Measurements from ENCODE around the gene SV2C. TPM values are rescaled to one million over a fixed set of nuclear protein-coding genes. Genes with fewer than 3 reads are reported as not detected.

SV2C gene
- polyA plus RNA-seq, 1 donor (not counting 4 experiments of a cell fraction or from before 2014, with no cell fraction given): 0.34 TPM

DNA sequence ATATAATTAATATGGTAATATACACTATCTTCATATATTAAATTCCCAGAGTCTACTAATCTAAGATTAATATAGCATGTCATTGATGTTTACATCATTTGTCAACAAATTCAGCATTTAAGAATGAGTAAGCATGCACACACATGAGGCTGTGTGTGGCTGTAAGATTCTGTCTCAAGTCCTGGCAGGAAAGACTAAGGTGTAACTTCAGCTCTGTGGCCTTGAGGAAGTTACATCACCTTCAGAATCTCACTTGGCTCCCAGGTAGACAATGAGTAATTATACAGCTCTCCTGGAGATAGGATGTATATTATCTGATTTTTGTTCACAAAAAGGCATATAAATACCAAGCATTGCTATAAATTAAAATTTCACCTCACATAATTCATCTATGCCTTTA is 200.5 kb downstream of the SV2C start:
- no peak overlapping the region for H2AFZ ChIP-seq (ENCODE audit: control insufficient read depth, low read length)
- H3K27ac ChIP-seq (ENCODE audit: control insufficient read depth, insufficient read depth, low read length): peak overlapping the region; percentile 24
- peak overlapping the region; percentile 33 for H3K4me2 ChIP-seq (ENCODE audit: control insufficient read depth, extremely low read depth, insufficient read depth, low read depth, low read length)
- H3K4me3 ChIP-seq (ENCODE audit: control insufficient read depth in 2 of 3, extremely low read depth in 1 of 3, insufficient read depth in 2 of 3, low read depth in 1 of 3, low read length in 3 of 3): no peak overlapping the region
- dilution Hi-C loops (cut with MboI; ENCODE audit: extremely low pct_ligation_motif_present, low sequenced_read_pairs): no loop called here
- no peak for TF ChIP-seq EZH2 (IDR thresholded peaks at IDR 0.05; ENCODE audit: low read length)
- TF ChIP-seq, protein P1, sequence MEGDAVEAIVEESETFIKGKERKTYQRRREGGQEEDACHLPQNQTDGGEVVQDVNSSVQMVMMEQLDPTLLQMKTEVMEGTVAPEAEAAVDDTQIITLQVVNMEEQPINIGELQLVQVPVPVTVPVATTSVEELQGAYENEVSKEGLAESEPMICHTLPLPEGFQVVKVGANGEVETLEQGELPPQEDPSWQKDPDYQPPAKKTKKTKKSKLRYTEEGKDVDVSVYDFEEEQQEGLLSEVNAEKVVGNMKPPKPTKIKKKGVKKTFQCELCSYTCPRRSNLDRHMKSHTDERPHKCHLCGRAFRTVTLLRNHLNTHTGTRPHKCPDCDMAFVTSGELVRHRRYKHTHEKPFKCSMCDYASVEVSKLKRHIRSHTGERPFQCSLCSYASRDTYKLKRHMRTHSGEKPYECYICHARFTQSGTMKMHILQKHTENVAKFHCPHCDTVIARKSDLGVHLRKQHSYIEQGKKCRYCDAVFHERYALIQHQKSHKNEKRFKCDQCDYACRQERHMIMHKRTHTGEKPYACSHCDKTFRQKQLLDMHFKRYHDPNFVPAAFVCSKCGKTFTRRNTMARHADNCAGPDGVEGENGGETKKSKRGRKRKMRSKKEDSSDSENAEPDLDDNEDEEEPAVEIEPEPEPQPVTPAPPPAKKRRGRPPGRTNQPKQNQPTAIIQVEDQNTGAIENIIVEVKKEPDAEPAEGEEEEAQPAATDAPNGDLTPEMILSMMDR (optimal IDR thresholded peaks at IDR 0.05 in 1 of 3, IDR thresholded peaks at IDR 0.05 in 1 of 3, conservative IDR thresholded peaks at IDR 0.05 in 1 of 3; ENCODE audit: extremely low read depth in 1 of 3, insufficient read depth in 2 of 3, low read length in 3 of 3): no peak
- H3K4me1 ChIP-seq (ENCODE audit: control insufficient read depth, extremely low read depth, insufficient read depth, low read length): peaks cover 16% of the 10 kb centered on the region
- no peaks in the 10 kb centered on the region for H4K20me1 ChIP-seq (ENCODE audit: control insufficient read depth, extremely low read depth, insufficient read depth, low read length)
- H3K9ac ChIP-seq (ENCODE audit: control insufficient read depth, extremely low read depth, insufficient read depth, low read length): no peak overlapping the region
- no peaks in the 10 kb centered on the region for H3K9me3 ChIP-seq (ENCODE audit: control insufficient read depth, low read depth, low read length)
- no peaks in the 10 kb centered on the region for H3K27me3 ChIP-seq (ENCODE audit: control insufficient read depth, extremely low read depth, insufficient read depth, low read length)
- H3K9me1 ChIP-seq (ENCODE audit: control insufficient read depth, extremely low read depth, insufficient read depth, low read length): no peaks in the 10 kb centered on the region
- FAIRE-seq: peak; percentile 96
- H3K79me2 ChIP-seq (ENCODE audit: control insufficient read depth, insufficient read depth, low read length): no peaks in the 10 kb centered on the region
- DNase-seq (ENCODE audit: low read depth, low spot score): peak; percentile 74
- H3K36me3 ChIP-seq (ENCODE audit: control insufficient read depth in 2 of 2, extremely low read depth in 1 of 2, insufficient read depth in 2 of 2, low read length in 2 of 2): no peaks in the 10 kb centered on the region

DNA sequence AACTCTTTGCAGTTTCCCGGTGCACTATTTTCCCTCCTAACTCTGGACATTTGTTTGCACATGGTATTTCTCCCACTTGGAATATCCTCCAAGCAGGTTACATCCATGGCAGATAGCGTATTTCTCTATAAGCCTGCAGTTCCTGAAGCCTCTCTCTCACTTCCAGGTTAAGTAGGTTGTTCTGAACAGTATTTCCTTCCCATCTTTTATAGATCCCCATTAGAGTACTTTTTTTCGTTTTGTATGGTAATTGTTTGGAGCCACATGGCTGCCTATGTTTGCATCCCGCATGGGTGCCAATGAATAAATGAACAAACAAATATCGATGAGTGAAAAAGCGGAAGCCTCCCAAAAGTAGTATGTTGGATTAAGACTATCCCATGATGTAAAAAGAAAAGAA is 206.5 kb downstream of the SV2C start:
- DNase-seq (ENCODE audit: low read depth, low spot score) (no peak), FAIRE-seq (no peak)
- H3K9me1 ChIP-seq (ENCODE audit: control insufficient read depth, extremely low read depth, insufficient read depth, low read length): no peaks in the 10 kb centered on the region
- H3K4me1 ChIP-seq (ENCODE audit: control insufficient read depth, extremely low read depth, insufficient read depth, low read length): peaks cover 20% of the 10 kb centered on the region
- H3K9ac ChIP-seq (ENCODE audit: control insufficient read depth, extremely low read depth, insufficient read depth, low read length): no peak overlapping the region
- no peak overlapping the region for H2AFZ ChIP-seq (ENCODE audit: control insufficient read depth, low read length)
- no peak overlapping the region for H3K4me3 ChIP-seq (ENCODE audit: control insufficient read depth in 2 of 3, extremely low read depth in 1 of 3, insufficient read depth in 2 of 3, low read depth in 1 of 3, low read length in 3 of 3)
- H3K4me2 ChIP-seq (ENCODE audit: control insufficient read depth, extremely low read depth, insufficient read depth, low read depth, low read length): no peak overlapping the region
- H3K27ac ChIP-seq (ENCODE audit: control insufficient read depth, insufficient read depth, low read length): no peak overlapping the region
- no peaks in the 10 kb centered on the region for H3K79me2 ChIP-seq (ENCODE audit: control insufficient read depth, insufficient read depth, low read length)
- H3K27me3 ChIP-seq (ENCODE audit: control insufficient read depth, extremely low read depth, insufficient read depth, low read length): no peaks in the 10 kb centered on the region
- H4K20me1 ChIP-seq (ENCODE audit: control insufficient read depth, extremely low read depth, insufficient read depth, low read length): no peaks in the 10 kb centered on the region
- no peaks in the 10 kb centered on the region for H3K36me3 ChIP-seq (ENCODE audit: control insufficient read depth in 2 of 2, extremely low read depth in 1 of 2, insufficient read depth in 2 of 2, low read length in 2 of 2)
- H3K9me3 ChIP-seq (ENCODE audit: control insufficient read depth, low read depth, low read length): no peaks in the 10 kb centered on the region
- dilution Hi-C loops (cut with MboI; ENCODE audit: extremely low pct_ligation_motif_present, low sequenced_read_pairs): no loop called here
- TF ChIP-seq, protein P1 (optimal IDR thresholded peaks at IDR 0.05 in 1 of 3, IDR thresholded peaks at IDR 0.05 in 1 of 3, conservative IDR thresholded peaks at IDR 0.05 in 1 of 3; ENCODE audit: extremely low read depth in 1 of 3, insufficient read depth in 2 of 3, low read length in 3 of 3): no peak
- TF ChIP-seq EZH2 (IDR thresholded peaks at IDR 0.05; ENCODE audit: low read length): no peak

All from keratinocyte (primary cell).